IMR-90 (cell line): ENCODE data around the gene FNBP1. TPM values are rescaled to one million over a fixed set of nuclear protein-coding genes. Genes with fewer than 3 reads are reported as not detected.

ENCODE experiments used
- ATAC-seq: fragments of 200-7000 bp; cut with Tn5 transposase; 2 replicates; pipeline ENCODE4 v1.9.1; 2020; ENCODE audit warnings: low read depth, mild to moderate bottlenecking, moderate library complexity
- BruUV-seq: library from RNA; stranded (reverse); fragments of 400-500 nt; replicated peaks from 2 replicates; lab custom pipeline; 2021; lab: Mats Ljungman, UMichigan
- CTCF ChIA-PET: fragments of 300-600 bp; formaldehyde crosslinking; extraction: SDS; loops from one replicate; lab custom pipeline; 2021; ENCODE audit warnings: antibody characterized with exemption; lab: Yijun Ruan, JAX
- POLR2A ChIA-PET: fragments of 300-600 bp; sonication (Branson Sonifier 250); formaldehyde crosslinking; loops from one replicate; lab custom pipeline; 2022; ENCODE audit warnings: antibody characterized with exemption; ENCODE audit not compliant: unreplicated experiment; lab: Charles Lee
- DNase-seq: peaks from one replicate; pipeline ENCODE4 v3.0.0; 2013
- H2AFZ ChIP-seq: replicated peaks from 2 replicates; pipeline ENCODE3; 2013; ENCODE audit warnings: low read length, mild to moderate bottlenecking; ENCODE audit not compliant: poor library complexity
- H2AK5ac ChIP-seq: 2 replicates; pipeline ENCODE4 v1.6.1; 2013; ENCODE audit warnings: low read depth, low read length, inconsistent platforms
- H2AK9ac ChIP-seq: replicated peaks from 2 replicates; pipeline ENCODE3; 2013; ENCODE audit warnings: mild to moderate bottlenecking, low read depth, low read length, moderate library complexity; ENCODE audit not compliant: poor library complexity
- H2BK120ac ChIP-seq: 2 replicates; pipeline ENCODE4 v1.6.1; 2013; ENCODE audit warnings: low read depth, low read length, inconsistent platforms
- H2BK15ac ChIP-seq: 3 replicates; pipeline ENCODE4 v1.6.1; 2013; ENCODE audit warnings: low read depth, low read length, inconsistent platforms
- H2BK20ac ChIP-seq: 2 replicates; pipeline ENCODE4 v1.6.1; 2013; ENCODE audit warnings: low read depth, mild to moderate bottlenecking, inconsistent platforms, low read length, moderate library complexity
- H2BK5ac ChIP-seq: 2 replicates; pipeline ENCODE4 v1.6.1; 2013; ENCODE audit warnings: mild to moderate bottlenecking, low read depth, low read length, inconsistent platforms; ENCODE audit not compliant: poor library complexity, severe bottlenecking
- H3K14ac ChIP-seq: replicated peaks from 2 replicates; pipeline ENCODE4 v1.6.1; 2013; ENCODE audit warnings: low read depth, low read length, inconsistent platforms
- H3K18ac ChIP-seq: 2 replicates; pipeline ENCODE4 v1.6.1; 2013; ENCODE audit warnings: low read depth, low read length, control low read depth
- H3K23ac ChIP-seq: 2 replicates; pipeline ENCODE4 v1.6.1; 2013; ENCODE audit warnings: low read depth, low read length, inconsistent platforms
- H3K27ac ChIP-seq: 2 replicates; pipeline ENCODE4 v1.5.1; 2013; ENCODE audit warnings: mild to moderate bottlenecking, control low read depth, low read length; ENCODE audit not compliant: insufficient read depth
- H3K27me3 ChIP-seq: 2 replicates; pipeline ENCODE4 v1.6.1; 2013; ENCODE audit warnings: low read length; ENCODE audit not compliant: control insufficient read depth, insufficient read depth
- H3K36me3 ChIP-seq: 2 replicates; pipeline ENCODE4 v1.6.1; 2013; ENCODE audit warnings: low read length, mixed read lengths; ENCODE audit not compliant: control insufficient read depth, insufficient read depth
- H3K4ac ChIP-seq: 2 replicates; pipeline ENCODE4 v1.6.1; 2013; ENCODE audit warnings: low read depth, low read length, inconsistent platforms
- H3K4me1 ChIP-seq: 2 replicates; pipeline ENCODE4 v1.6.1; 2013; ENCODE audit warnings: low read length, mixed read lengths; ENCODE audit not compliant: control insufficient read depth, insufficient read depth
- H3K4me2 ChIP-seq: 2 replicates; pipeline ENCODE4 v1.6.1; 2013; ENCODE audit warnings: low read depth, mild to moderate bottlenecking, control low read depth, low read length, moderate library complexity
- H3K4me3 ChIP-seq: 2 replicates; pipeline ENCODE4 v1.5.1; 2013; ENCODE audit warnings: low read depth, mild to moderate bottlenecking, control low read depth, low read length, moderate library complexity; ENCODE audit not compliant: insufficient read depth
- H3K56ac ChIP-seq: 2 replicates; pipeline ENCODE4 v1.6.1; 2013; ENCODE audit warnings: low read length, inconsistent platforms; ENCODE audit not compliant: insufficient read depth; ENCODE audit errors: extremely low read depth
- H3K79me1 ChIP-seq, 2 experiments: 2 replicates each; pipeline ENCODE4 v1.6.1; 2013; ENCODE audit warnings: low read length in 2 of 2, inconsistent platforms in 1 of 2, low read depth in 1 of 2
- H3K9ac ChIP-seq: 2 replicates; pipeline ENCODE4 v1.6.1; 2013; ENCODE audit warnings: low read depth, low read length, control low read depth
- H3K9me1 ChIP-seq: 2 replicates; pipeline ENCODE4 v1.6.1; 2013; ENCODE audit warnings: low read length, inconsistent platforms; ENCODE audit not compliant: insufficient read depth
- H3K9me3 ChIP-seq: 2 replicates; pipeline ENCODE4 v1.6.1; 2013; ENCODE audit warnings: low read length; ENCODE audit not compliant: control insufficient read depth, insufficient read depth
- H4K20me1 ChIP-seq: 2 replicates; pipeline ENCODE4 v1.6.1; 2013; ENCODE audit warnings: low read length, inconsistent platforms; ENCODE audit not compliant: insufficient read depth
- H4K5ac ChIP-seq: 2 replicates; pipeline ENCODE4 v1.6.1; 2013; ENCODE audit warnings: mild to moderate bottlenecking, low read depth, low read length, control low read depth
- H4K8ac ChIP-seq, 2 experiments: 2 replicates each; pipeline ENCODE4 v1.6.1; 2013; ENCODE audit warnings: low read depth in 2 of 2, low read length in 2 of 2, control low read depth in 1 of 2, inconsistent platforms in 1 of 2
- H4K91ac ChIP-seq: 2 replicates; pipeline ENCODE4 v1.6.1; 2013; ENCODE audit warnings: low read depth, low read length, inconsistent platforms; ENCODE audit not compliant: insufficient read depth
- BHLHE40 ChIP-seq: fragments of 150-350 bp; IDR thresholded peaks from 2 replicates; pipeline ENCODE4 v1.6.1; 2016; ENCODE audit warnings: mild to moderate bottlenecking, low read depth, low read length
- CHD1 ChIP-seq: IDR thresholded peaks from 2 replicates; pipeline ENCODE4 v1.6.1; 2012; ENCODE audit warnings: low read depth, low read length, improper control_type of control experiment
- MAFK ChIP-seq: IDR thresholded peaks from 2 replicates; pipeline ENCODE4 v1.6.1; 2012; ENCODE audit warnings: low read depth, low read length, improper control_type of control experiment
- MXI1 ChIP-seq: IDR thresholded peaks from 2 replicates; pipeline ENCODE4 v1.6.1; 2012; ENCODE audit warnings: low read depth, mild to moderate bottlenecking, low read length, moderate library complexity, borderline replicate concordance
- NFE2L2 ChIP-seq: fragments of 150-350 bp; IDR thresholded peaks from 2 replicates; pipeline ENCODE4 v1.6.1; 2016; ENCODE audit warnings: low read depth, mild to moderate bottlenecking, low read length
- RCOR1 ChIP-seq: IDR thresholded peaks from 2 replicates; pipeline ENCODE4 v1.6.1; 2012; ENCODE audit warnings: mild to moderate bottlenecking, low read length, improper control_type of control experiment; ENCODE audit not compliant: insufficient replicate concordance
- RFX5 ChIP-seq: IDR thresholded peaks from 2 replicates; pipeline ENCODE4 v1.8.0; 2012; ENCODE audit warnings: low read depth, mild to moderate bottlenecking, low read length, moderate library complexity
- USF2 ChIP-seq: fragments of 150-350 bp; IDR thresholded peaks from 2 replicates; pipeline ENCODE4 v1.6.1; 2017; ENCODE audit warnings: mild to moderate bottlenecking, antibody characterized with exemption, low read length, low read depth
- WGBS, 2 experiments: methylation state at CpG; one replicate each; pipeline versions ENCODE4 v1.1.5 to v1.1.7; 2013; ENCODE audit warnings: missing lambda C conversion rate in 2 of 2; ENCODE audit not compliant: insufficient read length in 1 of 2; ENCODE audit errors: extremely low coverage in 2 of 2; 5-methylcytosine and 5-hydroxymethylcytosine counted together
- dilution Hi-C: fragments of 300-500 bp; cut with HindIII; formaldehyde crosslinking; loops from one replicate; pipeline ENCODE4 v1.14.3; 2018; ENCODE audit warnings: low sequenced_read_pairs; ENCODE audit not compliant: unreplicated experiment
- in situ Hi-C: fragments of 300-500 bp; cut with MboI; formaldehyde crosslinking; loops from 3 replicates; pipeline ENCODE4 v1.14.3; 2019; ENCODE audit warnings: low sequenced_read_pairs, inconsistent platforms, mixed read lengths
- intact Hi-C: fragments of 100-400 bp; cut with micrococcal nuclease; formaldehyde crosslinking; loops from 2 replicates; pipeline ENCODE4 v1.10.0; 2022
- polyA plus RNA-seq, 3 experiments: library from polyadenylated mRNA; depleted of rRNA; stranded (reverse); fragments of >200 nt; gene quantifications; 2 replicates each; pipeline ENCODE4 v1.2.3, GENCODE V29; 2012; ENCODE audit warnings: low replicate concordance in 1 of 3
- total RNA-seq: library from RNA; depleted of rRNA; stranded (reverse); fragments of >200 nt; gene quantifications from 2 replicates; pipeline ENCODE4 v1.2.3, GENCODE V29; 2012

Gene FNBP1
- total and polyA plus RNA-seq, 2 of the 4 experiments (the other 2 are of a cell fraction) = 10.3 to 15.4 TPM

GRCh38 chr9:129839324-129840023 lies 203.5 kb downstream of the FNBP1 start:
- H2BK120ac ChIP-seq = peak overlapping the region; percentile 61
- H3K9me3 ChIP-seq = no peaks in the 10 kb centered on the region
- intact Hi-C loops (no loop called here), in situ Hi-C loops (no loop called here), dilution Hi-C loops (no loop called here)
- peak overlapping the region; percentile 58 for H3K4me2 ChIP-seq
- H3K27ac ChIP-seq = peak overlapping the region; percentile 41
- BruUV-seq = no TSS peak
- 0 out of 2 replicates have a peak overlapping the region, but pooled peaks have one; percentile 3 for H4K5ac ChIP-seq
- no peak overlapping the region for H3K4me3 ChIP-seq
- H2BK15ac ChIP-seq = no peak overlapping the region
- H3K9me1 ChIP-seq = peaks cover 14% of the 10 kb centered on the region
- peak overlapping the region; percentile 48; the same call in 1 of the 2 replicates for H4K91ac ChIP-seq
- H3K27me3 ChIP-seq = no peaks in the 10 kb centered on the region
- peak overlapping the region; percentile 73 for H3K4ac ChIP-seq
- H3K9ac ChIP-seq = no peak overlapping the region
- peaks cover 16% of the 10 kb centered on the region for H4K20me1 ChIP-seq
- DNase-seq = no peak
- H3K18ac ChIP-seq = peak overlapping the region; percentile 20
- no peak for ATAC-seq
- POLR2A ChIA-PET = interaction anchor here (0.5 kb wide), 1 partner anchor 99 kb away, joined by 3 read pairs; no protein-coding TSS in a partner anchor
- peaks cover 38 to 63% of the 10 kb centered on the region in 2 experiments for H3K79me1 ChIP-seq
- H3K56ac ChIP-seq = no peak overlapping the region
- peak overlapping the region; percentile 28; the same call in 1 of the 2 replicates for H3K23ac ChIP-seq
- peaks cover 7% of the 10 kb centered on the region for H3K36me3 ChIP-seq
- WGBS, 2 experiments = 75% methylated on average over 4 of the region's 10 CpGs; no CpG with 5 or more reads in 1 of the 2 experiments
- peak overlapping the region; percentile 94 for H2AK5ac ChIP-seq
- H2BK5ac ChIP-seq = peak overlapping the region; percentile 80
- CTCF ChIA-PET = no interaction called here
- H3K4me1 ChIP-seq = peaks cover 13% of the 10 kb centered on the region
- no peak for TF ChIP-seq NFE2L2
- TF ChIP-seq RCOR1 = no peak
- TF ChIP-seq BHLHE40 = no peak
- TF ChIP-seq RFX5 = no peak
- no peak for TF ChIP-seq USF2
- no peak for TF ChIP-seq MAFK
- TF ChIP-seq CHD1 = no peak
- TF ChIP-seq MXI1 = no peak
- peak overlapping the region; percentile 59 for H2AFZ ChIP-seq
- H3K14ac ChIP-seq = peak overlapping the region; percentile 61
- H2BK20ac ChIP-seq = peak overlapping the region; percentile 67; the same call in 1 of the 2 replicates
- peak overlapping the region in 1 of 2 experiments; percentile 74; a peak in 2 of 4 replicates for H4K8ac ChIP-seq
- H2AK9ac ChIP-seq = peak overlapping the region; percentile 79
